Fibroblast of the aortic adventitia (primary cell): ENCODE data around the gene ENTPD5. TPM values are rescaled to one million over a fixed set of nuclear protein-coding genes. Genes with fewer than 3 reads are reported as not detected.

Source experiments
- DNase-seq: peaks from one replicate; pipeline ENCODE4 v3.0.0-alpha.2; 2010; ENCODE audit warnings: low read depth
- H3K4me3 ChIP-seq: 2 replicates; pipeline ENCODE4 v1.5.1; 2011; ENCODE audit warnings: low read depth, mild to moderate bottlenecking, control low read depth, low read length, moderate library complexity
- CTCF ChIP-seq: IDR thresholded peaks from 2 replicates; pipeline ENCODE4 v1.5.1; 2011; ENCODE audit warnings: mild to moderate bottlenecking, low read length, control low read depth, inconsistent platforms; ENCODE audit not compliant: insufficient read depth
- total RNA-seq: library from RNA; depleted of rRNA; stranded (reverse); fragments of >200 nt; gene quantifications from 2 replicates; pipeline ENCODE4 v1.2.3, GENCODE V29; 2012; ENCODE audit warnings: low replicate concordance

Gene ENTPD5
- total RNA-seq, 1 donor = 15.2 TPM

DNA sequence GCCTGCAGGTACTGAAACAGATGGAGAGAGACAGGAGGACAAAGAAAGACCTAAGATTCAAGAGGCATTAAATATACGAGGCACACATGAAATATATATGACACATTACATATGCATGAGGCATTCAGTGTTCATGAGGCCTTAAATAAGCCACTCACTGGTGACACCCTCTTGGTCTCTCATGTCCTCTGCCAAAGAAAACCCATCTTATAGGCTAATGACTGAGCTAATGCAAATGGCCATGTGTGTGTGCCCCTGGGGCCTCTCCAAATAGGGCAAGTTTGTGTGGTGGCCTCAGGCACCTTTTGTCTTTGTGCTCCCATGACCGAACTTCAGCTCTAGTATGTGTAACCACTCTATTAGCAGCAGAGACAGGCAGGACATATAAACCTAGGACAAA lies 50.2 kb downstream of the ENTPD5 start:
- DNase-seq = no peak
- no peak for TF ChIP-seq CTCF
- no peak overlapping the region for H3K4me3 ChIP-seq

GRCh38 chr14:73965216-73965615 lies 53.9 kb downstream of the ENTPD5 start:
- TF ChIP-seq CTCF = no peak
- no peak for DNase-seq
- H3K4me3 ChIP-seq = no peak overlapping the region

DNA sequence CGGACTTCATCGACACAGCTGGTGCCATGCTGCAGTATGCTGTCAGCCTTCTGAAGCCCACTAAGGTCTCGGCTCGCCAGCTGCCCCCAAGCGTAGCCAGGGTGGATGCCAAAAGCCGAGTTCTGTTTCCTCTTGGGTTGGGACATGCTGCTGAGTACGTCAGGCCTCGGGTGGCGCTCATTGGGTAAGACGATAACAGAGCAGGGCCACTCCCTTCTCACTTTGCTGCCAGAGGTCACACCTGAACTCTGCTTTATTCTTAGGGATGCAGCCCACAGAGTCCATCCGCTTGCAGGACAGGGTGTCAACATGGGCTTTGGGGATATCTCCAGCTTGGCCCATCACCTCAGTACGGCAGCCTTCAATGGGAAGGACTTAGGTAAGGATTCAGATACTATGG lies 57.9 kb downstream of the ENTPD5 start:
- H3K4me3 ChIP-seq = no peak overlapping the region
- DNase-seq = no peak
- no peak for TF ChIP-seq CTCF

DNA sequence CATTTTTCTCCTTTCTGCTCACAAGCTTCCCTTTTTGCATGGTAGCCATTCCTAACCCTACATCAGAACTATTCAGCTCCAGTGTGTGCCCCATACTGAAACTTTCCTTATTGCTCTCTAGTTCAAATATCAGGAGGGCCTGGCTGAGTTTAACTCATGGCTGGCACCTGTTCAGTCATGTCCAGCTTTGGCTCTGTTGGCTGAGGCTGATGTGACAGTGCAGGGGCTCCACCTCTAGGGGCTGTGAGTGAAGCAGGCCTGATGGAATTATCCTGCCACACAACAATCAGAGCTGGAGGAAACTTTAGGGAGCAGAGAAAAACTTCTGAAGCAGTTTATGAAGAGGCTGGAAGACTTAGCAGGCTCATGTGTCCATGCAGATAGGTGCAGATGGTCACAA lies 60.5 kb downstream of the ENTPD5 start:
- DNase-seq = no peak
- no peak overlapping the region for H3K4me3 ChIP-seq
- TF ChIP-seq CTCF = no peak

DNA sequence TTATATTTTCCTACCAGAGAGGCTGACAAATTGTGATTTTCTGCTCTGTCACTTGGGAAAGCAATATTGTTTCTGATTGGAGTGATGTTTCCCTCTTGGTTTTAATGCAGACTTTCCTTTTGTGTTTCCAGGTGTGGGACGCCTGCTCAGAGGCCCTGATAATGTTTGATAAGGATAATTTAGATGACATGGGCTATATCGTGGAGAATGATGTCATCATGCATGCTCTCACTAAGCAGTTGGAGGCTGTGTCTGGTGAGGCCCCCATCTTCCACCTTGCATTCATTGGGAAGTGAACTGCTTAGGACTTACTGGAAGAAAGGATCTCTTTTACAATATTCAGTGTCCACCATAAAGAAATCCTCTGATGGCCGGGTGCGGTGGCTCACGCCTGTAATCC lies 63.4 kb downstream of the ENTPD5 start:
- TF ChIP-seq CTCF = no peak
- DNase-seq = no peak
- no peak overlapping the region for H3K4me3 ChIP-seq

DNA sequence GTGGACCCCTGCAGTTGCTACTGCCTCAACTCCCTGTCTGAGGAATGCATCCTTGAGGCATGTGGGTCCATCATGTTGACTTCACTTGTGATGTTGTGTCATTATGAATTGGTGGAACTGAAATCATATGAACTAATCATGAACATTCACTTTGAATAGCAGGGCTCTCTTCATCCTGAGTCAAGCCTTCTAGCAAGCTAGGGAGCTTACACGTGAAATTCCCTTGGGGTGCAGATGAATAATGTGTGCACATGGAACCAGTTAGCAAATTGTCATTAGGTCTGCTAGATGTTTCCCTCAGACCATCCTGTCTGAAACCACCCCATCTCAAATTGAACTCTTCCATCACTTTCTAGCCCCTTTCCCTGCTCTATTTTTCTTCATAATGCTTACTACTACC lies 65.4 kb downstream of the ENTPD5 start:
- no peak overlapping the region for H3K4me3 ChIP-seq
- DNase-seq = no peak
- TF ChIP-seq CTCF = no peak
